Measurements from ENCODE around the gene GPR148.

GPR148 gene

DNA sequence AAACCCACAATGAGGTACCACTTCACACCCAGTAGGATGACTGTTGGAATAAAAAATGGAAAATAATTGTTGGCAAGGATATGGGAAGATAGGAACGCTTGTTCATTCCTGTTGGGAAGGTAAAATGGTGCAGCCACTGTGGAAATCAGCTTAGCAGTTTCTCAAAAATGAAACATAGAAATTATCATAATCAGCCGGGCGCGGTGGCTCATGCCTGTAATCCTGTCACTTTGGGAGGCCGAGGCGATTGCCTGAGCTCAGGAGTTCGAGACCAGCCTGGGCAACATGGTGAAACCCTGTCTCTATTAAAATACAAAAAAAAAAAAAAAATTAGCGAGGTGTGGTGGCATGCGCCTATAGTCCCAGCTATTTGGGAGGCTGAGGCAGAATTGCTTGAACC is 49.9 kb downstream of the GPR148 start:
- DNase-seq, result no peak

Measured in COR-L47 (cell line).